ENCODE results near the gene KCTD20. TPM values are rescaled to one million over a fixed set of nuclear protein-coding genes. Genes with fewer than 3 reads are reported as not detected.

Gene KCTD20
- total and polyA plus RNA-seq, 9 of the 15 experiments (the other 6 are each of a cell fraction or from before 2014, with no cell fraction given): 28.9 to 160 (median 70.6) TPM

- peak; percentile 51; the same call in 1 of the 2 replicates for TF ChIP-seq PKNOX1 (IDR thresholded peaks at IDR 0.05)
- no peak for TF ChIP-seq U2AF2 (optimal IDR thresholded peaks at IDR 0.05; ENCODE audit: low read depth, low read length)
- no peak for TF ChIP-seq NR2C1 (IDR thresholded peaks at IDR 0.05)
- no peak for TF ChIP-seq NR2C1 (tag; IDR thresholded peaks at IDR 0.05)
- no peak for TF ChIP-seq ATF2 (CRISPR knock-in tag; IDR thresholded peaks at IDR 0.05)
- no peak for TF ChIP-seq PBX2 (CRISPR knock-in tag; IDR thresholded peaks at IDR 0.05; ENCODE audit: low read depth)
- TF ChIP-seq PBX2 (tag; conservative IDR thresholded peaks at IDR 0.05; ENCODE audit: low read depth): peak; percentile 80
- no peak for TF ChIP-seq RAD21 (CRISPR knock-in tag; conservative IDR thresholded peaks at IDR 0.05 in 1 of 2, IDR thresholded peaks at IDR 0.05 in 1 of 2)
- peak; percentile 71 for TF ChIP-seq MEIS2 (IDR thresholded peaks at IDR 0.05; ENCODE audit: partially characterized antibody)
Measured at GRCh38 chr6:36461646-36462045, 18.8 kb downstream of the KCTD20 start (continued).
